Putamen (tissue), 1 donor: ENCODE data around the gene HPN.

ENCODE experiments used
- DNase-seq: peaks from one replicate; pipeline ENCODE4 v3.0.0-alpha.2; 2016; ENCODE audit warnings: low spot score

Gene HPN

DNA sequence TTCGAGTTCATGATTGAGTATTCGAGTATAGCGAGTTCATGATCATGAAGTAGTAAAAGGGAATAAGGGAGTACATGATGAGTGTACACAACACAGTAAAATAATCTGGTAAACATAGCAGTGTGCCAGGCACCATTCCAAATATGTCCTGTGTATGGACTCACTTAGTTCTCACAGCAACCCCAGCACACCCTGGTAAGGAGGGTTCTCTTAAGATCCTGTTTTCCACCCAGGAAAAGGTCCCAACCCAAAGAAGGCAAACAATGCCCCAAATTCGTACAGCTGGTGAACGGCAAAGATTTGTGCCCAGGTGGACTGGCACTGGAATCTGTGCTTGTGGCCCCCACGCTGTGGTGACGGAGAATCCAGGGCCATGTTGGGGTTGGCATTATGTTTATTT is 21.4 kb downstream of the HPN start:
- no peak for DNase-seq

DNA sequence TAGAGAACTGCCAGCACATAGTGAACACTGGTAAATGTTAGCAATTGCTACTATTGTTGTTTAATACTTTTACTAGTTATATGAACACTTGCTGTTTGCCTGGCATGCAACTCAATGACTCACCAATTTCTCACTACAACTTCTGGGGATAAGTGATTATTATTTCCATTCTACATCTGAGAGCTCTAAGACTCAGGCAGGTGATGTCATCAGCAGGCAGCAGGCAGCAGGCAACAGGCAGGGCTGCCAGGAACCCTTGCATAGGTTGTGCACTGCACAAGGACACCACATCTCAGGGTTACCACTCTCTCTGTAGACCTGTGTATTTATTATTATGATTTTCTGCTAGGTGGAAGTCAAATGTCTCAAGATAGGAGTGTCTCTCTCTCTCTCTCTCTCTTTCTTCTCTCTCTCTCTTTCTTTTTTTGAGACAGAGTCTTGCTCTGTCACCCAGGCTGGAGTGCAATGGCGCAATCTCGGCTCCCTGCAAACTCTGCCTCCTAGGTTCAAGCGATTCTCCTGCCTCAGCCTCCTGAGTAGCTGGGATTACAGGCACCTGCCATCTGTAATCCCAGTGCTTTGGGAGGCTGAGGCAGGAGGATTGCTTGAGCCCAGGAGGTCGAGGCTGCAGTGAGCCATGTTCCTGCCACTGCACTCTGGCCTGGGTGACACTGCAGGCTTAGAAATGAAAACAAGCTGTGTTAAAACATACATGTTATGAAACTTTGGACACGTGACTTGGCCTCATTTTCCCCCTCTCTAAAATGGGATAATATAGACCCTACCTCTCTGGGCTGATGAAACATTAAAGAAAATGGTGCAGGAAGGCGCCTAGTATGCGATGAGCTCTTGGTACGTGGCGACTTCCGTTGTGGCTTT is 22.7 kb downstream of the HPN start:
- no peak for DNase-seq

DNA sequence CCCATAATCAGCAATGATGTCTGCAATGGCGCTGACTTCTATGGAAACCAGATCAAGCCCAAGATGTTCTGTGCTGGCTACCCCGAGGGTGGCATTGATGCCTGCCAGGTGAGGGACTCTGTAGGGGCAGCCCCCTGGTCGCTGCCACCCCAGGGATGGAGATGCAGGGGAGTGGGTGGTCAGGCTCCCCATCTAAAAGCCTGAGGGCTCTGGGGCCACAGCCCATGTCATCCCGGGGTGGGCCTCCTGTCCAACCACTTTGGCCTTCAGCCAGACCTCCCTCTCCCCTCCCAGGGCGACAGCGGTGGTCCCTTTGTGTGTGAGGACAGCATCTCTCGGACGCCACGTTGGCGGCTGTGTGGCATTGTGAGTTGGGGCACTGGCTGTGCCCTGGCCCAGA is 24.1 kb downstream of the HPN start:
- DNase-seq: no peak

DNA sequence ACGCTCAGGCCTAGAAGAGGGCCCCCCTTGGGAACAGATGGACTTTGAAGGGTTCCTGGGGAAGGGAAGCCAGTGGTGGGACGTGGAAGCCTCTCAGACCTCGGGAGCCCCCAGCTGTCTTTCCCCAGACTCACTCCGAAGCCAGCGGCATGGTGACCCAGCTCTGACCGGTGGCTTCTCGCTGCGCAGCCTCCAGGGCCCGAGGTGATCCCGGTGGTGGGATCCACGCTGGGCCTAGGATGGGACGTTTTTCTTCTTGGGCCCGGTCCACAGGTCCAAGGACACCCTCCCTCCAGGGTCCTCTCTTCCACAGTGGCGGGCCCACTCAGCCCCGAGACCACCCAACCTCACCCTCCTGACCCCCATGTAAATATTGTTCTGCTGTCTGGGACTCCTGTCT is 24.6 kb downstream of the HPN start:
- DNase-seq: no peak

DNA sequence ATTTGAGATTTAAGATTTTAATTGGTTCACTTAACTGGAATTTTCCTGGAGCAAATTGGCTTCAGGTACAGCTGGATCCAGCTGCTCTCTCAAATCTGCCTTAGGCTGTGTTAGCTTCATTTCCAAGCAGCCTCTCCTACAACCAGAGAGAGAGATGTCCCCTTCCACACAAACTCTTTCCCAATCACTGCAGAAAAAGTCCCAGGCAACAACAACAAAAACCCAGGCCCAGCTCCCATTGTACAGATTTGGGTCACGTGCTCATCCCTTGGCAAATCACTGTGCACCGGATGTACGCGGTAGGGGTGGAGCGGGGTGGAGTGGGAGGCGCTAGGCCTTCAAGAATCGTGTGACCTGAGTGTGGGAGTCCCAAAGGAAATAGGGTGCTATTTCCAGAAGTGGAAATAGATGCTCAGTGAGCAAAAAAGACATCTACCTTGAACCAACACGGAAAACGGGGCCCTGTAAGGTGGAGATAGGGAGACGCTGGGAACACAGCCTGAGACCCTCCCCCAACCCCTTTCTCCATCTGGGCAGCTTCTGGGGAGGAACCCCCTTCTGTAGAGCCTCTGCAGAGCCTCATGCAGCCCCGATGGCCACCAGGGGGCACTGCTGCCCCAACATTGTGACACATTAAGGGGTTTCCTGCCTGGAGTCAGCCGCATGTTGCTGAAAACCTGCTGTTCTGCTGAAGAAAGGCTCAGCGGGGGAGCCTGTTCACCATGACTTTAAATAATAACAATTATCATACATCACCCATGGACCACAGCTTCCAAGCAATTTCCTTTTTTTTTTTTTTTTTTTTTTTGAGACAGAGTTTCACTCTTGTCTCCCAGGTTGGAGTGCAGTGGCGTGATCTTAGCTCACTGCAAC is 25.4 kb downstream of the HPN start:
- DNase-seq: peak; percentile 79

DNA sequence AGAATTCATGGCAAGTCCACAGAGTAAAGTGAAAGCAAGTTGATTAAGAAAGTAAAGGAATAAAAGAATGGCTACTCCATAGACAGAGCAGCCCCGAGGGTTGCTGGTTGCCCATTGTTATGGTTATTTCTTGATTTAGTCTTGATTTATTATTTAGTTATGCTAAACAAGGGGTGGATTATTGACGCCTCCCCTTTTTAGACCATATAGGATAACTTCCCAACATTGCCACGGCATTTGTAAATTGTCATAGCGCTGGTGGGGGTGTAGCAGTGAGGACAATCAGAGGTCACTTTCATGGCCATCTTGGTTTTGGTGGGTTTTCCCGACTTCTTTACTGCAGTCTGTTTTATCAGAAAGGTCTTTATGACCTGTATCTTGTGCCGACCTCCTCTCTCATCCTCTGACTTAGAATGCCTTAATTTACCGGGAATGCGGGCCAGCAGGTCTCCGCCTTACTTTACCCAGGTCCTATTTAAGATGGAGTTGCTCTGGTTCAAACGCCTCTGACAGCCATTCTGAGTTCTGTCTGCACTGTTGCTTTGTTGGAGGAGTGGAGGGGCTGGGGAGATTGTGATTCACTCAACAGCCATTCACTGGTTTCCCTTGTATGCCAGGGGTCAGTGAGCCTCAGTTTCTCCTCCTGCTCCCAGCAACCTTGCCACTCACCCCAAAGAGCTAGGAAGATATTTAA is 27.6 kb downstream of the HPN start:
- no peak for DNase-seq

DNA sequence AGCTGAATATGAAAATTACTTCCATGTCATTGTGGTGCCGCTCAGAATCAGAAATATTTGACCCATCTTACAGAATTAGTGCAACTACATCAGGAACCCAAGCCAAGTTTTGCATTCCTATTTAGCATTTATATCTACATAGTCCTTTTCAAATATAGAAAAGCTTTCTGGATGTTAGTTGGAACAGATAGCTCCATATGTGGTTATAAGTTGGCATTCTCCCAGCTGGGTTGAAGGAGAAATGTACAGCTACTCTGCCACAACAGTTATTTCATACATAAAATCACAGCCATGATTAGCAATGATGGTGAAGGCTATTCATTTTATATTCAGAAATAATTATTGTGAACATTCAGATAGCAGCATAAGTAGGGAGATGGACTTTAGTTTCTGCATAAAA is 28.2 kb downstream of the HPN start:
- DNase-seq: no peak

DNA sequence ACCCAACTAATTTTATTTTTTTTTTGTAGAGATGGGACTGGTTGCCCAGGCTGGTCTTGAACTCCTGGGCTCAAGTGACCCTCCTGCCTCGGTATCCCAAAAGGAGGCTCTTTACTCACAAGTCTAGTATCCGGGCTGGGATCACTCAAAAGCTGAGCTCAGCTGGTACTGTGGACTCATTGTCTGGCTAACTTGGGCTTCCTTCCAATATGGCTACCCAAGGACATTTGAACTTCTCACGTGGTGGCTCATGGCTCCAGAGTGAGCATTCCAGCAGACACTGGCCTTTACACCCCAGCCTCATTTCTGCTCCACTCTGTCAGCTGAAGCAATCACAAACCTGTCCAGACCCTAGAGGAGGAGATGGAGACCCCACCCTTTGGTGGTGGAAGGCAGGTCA is 28.9 kb downstream of the HPN start:
- DNase-seq: no peak

DNA sequence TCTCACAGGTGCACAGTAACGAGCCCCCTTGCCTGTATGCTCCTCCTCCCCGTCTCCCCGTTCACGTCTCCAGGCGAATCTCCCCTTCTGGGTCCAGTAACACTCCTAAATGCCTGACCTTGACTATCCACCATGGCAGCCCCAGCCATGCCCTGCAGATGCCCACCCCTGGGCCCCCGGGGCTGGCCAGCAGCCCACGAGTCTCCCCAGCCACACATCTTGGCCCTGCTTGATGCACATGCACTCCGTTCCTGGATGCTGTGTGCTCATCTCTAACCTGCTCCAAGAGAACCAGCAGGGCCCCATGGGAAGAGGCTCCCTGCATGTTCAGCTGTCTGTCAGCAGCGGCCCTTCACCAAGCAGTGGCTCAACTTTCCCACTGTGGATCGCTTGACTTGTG is 32.0 kb downstream of the HPN start:
- DNase-seq: no peak

DNA sequence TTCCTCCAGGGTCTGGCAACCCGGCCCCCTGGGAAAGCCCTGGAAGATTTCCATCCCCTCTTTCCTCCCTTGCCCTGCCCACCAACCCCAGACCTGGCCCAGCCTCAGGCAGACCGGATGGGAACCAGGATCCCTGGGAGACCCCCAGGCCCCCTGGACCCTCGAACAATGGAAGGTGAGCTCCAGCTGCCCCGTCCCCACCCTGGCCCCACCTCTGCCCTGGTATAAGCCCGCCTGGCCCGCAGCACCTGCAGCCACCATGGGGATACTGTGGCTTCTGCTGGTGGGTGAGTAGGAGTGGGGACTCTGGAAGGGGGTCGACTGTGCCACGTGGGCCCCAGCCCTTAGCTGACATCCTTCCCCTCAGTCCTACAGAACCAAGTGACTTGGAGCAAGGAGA is 32.4 kb downstream of the HPN start:
- DNase-seq: no peak

DNA sequence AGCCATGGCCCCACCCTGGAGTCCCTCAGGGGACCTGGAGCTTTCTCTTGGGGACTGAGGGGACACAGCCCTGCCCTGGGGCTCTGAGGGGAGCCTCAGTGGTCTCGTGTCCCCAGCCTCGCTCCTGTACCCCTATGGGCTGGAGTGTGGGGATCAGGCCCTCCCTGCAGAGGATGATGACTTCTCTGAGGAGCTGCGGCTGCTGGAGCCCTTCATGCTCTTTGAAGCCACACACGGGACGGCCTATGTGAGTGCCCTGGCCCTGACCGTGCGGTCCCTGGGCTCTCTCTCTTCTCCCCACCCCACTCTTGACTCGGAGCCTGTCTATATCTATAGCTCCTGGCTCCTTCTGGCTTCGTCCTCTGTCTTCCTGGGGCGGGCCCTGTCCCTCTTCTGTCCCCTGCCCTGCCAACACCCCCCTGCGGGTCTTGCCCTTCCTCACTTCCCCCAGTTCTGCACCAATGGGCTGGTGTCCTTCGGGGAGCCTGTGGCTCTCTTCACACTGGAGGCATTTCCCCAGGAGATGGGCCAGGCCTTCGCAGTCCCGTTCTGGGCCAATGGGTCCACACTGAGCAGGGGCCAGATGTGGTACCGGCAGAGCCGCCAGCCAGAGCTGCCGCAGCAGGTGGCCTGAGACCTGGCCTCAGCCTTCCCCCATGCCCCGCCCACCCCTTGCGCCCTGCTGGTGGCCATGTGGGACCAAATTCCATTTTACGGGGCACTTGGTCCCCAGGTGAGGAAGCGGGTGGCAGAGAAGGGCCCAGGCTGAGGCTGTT is 33.1 kb downstream of the HPN start:
- DNase-seq: no peak

DNA sequence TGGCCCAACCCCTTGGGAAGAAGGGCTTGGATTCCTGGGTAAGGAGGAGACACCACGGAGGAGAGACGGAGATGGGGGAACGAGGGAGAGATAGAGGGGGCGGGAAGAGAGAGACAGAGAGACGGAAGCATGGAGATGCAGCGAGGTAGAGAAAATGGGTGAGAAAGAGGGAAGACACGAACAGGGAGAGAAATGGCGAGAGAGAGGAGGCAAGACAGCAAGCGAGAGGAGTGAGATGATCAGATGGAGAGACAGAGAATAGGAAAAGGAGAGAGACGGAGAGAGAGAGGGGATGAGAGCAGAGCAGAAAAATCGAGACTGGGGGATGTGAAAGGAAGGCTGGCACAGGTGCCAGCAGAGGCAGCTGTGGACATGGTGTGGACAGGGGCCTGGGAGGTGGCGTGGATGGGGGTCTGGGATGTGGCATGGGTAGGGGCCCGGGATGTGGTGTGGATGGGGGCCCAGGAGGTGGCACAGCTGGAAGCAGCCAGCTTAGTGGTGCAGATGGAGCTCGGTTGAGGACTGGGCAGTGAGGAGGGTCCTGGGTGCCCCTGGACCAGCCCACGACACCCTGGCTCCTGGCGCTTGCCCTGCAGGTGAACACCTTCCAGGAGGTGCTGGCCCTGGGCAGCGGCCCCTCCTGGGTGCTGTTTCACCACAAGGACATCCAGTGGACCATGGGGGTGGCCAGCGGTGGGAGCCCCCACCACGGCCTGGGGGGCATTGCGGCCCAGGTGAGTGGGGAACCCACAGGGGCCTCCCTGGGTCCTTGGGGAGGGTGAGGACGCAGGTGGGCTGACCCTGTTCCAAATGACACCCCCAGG is 33.9 kb downstream of the HPN start:
- no peak for DNase-seq

DNA sequence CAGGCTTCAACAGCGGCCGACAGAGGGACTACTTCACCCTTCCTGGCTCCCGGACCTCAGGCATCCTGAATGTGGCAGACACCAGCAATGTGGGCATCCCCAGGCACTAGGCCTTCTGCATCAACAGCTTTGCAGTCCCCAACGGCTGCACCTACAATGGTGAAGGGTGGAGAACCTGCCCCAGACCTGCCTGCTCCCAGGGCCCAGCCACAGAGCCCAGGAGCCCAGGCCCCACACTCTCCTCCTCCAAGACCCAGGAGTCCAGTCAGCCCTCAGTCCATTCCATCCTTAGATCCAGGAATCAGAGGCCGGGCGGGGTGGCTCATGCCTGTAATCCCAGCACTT is 34.5 kb downstream of the HPN start:
- no peak for DNase-seq

DNA sequence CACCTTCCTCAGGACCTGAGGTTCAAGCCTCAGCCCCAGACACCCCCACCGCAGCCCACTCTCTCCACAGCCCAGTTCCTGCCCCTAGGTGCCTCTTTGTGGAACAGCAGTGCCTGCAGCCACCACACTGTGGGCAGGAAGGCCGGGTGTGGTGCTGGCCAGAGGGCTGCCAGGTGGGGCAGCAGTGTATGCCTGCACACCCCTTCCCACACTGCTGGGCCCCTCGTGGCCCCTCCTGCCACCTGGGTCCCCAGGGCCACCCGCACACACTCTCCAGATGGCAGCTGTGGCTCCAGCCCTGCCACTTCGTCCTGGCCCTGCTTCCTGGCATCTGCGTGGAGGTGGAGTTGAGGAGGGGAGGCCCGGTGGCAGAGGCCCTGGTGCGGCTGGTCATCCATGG is 35.1 kb downstream of the HPN start:
- no peak for DNase-seq

DNA sequence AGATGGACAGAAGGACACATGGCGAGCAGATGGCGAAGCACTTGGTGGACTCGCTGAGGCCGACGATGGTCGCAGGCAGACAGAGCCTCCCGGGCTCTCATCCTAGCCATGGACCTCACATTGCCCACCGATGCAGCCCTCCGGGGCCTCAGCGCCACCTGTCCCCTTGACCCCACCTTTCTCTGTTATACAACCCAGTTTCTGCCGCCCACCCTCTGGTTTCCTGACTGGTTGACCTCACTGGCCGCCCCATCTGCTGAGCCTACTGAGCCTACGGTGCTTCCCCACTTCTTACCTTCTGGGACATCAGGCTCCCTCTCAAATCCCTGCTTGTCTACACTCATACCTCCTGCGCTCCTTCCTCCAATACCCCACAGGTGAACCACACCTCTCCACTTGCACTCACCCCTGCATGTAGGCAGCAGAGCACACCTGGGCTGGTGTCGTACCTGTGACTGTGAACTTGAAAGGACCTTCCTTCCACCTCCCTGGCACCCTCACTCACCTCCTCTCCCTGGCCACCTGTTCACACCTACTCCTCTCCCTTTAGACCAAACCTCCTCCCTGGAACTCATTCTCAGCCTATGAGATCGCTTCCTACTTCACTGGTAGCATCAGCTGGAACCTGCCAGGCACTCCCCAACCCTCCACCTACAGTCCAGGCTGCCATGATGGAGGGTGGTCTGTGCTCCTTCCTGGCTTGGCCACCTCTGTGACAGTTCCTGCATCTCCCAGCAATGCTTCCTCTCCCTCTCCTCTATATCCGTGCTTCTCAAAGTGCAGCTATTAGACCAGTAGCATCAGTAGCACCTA is 36.1 kb downstream of the HPN start:
- no peak for DNase-seq

DNA sequence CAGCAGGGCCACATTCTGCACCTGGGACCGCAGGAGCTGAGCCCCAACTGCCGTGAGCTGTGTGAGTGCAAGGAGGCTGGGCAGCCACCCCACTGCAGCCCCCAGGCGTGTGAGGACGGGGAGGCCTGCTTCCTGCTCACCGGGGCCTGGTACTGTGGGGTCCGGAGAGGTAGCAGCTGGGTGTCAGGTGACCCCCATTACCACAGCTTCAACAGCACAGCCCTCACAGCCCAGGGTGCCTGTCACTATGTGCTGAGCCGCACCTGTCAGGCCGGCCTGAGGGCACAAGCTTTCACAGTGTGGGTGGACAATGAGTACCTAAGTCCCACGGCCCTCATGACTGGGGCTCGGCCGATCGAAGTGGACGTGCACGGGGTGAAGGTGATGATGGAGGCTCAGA is 38.3 kb downstream of the HPN start:
- no peak for DNase-seq

DNA sequence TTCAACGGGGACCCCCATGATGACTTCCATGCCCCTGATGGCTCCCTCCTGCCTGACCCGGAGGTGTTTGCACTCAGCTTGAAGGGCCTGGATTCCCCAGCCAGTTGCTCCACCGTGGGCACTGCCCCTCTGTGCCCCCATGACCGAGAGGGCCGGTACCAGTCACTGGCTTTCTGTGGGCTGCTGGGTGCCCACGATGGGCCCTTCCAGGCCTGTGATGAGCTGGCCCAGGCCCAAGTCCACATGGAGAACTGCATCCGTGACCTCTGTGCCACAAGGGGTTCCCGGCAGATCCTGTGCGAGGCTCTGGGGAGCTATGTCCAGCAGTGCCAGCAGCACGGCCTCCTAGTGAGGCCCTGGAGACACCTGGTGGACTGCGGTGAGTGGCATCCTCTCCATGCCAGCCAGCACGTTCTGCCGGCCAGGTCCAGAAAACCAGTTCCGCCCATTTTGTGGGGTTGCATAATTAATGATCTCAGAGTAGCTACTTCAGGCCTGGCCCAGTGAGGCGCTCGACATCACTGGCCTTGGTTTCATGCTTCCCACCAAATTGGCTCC is 39.2 kb downstream of the HPN start:
- no peak for DNase-seq

DNA sequence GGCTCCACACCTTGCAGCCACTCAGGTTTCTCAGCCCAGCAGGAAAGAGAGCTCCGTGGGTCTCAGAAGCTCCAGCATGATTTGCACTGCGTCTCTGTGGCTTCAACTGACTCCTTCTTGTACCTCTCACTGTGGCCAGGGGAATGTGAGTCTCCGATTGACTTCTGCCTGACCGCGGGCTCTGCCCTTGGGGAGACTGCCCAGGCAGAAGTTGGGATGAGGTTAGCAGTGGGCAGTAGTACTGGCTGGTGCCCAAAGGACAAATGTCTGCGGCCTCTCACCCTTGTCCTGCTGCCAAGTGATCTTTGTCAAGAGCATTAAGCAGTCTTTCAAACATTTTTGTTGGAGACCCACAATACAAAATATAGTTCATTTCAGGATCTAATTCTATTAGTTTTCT is 39.7 kb downstream of the HPN start:
- DNase-seq: no peak

DNA sequence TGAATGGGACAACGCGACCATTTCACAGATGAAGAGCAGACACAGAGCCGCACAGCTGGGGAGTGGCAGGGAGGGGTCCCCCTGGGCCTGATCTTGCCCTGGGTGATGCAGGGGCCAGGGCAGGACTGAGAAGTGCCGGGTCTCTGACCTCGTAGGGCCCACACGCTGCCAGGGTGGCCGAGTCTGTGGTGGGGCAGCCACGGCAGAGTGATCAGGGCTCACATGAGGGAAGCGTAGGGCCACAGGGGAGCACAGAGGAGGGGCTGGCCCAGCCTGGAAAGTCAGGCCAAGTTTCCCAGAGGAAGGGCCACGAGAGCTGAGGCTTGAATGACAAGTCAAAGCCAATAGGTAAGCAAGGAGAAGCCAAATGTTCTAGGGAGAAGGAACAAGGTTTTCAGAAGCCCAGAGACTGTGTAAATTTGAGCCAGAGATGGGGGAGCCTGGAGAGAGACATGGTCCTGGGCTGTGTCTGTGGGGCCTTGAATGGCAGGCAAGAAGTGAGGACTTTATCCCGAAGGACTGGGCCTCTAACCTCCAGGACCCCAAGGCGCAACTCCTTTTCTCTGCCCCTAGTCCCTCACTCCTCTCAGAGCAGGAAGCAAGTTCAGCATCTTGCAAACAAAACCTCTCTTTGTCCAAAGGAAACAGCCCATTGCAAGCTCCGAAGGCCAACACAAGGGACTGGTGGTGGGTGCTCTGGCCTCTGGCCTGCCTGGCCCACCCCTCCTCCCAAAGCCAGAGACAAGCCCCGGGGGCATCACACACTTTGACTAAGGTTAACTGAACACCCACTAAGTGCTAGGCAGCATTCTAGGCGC is 42.4 kb downstream of the HPN start:
- DNase-seq: no peak
